Fibroblast of gingiva (primary cell): ENCODE measurements around the gene FNDC11.
"Not testable (repeated sequence)": the region's sequence is repeated elsewhere in the genome, so short reads cannot be mapped to it uniquely, and the experiment has no call there.

Experiments
- DNase-seq: peaks from one replicate; pipeline ENCODE4 v3.0.0-alpha.2; 2011; ENCODE audit warnings: low read depth

Gene FNDC11

GRCh38 chr20:63599396-63600050 lies 45.6 kb downstream of the FNDC11 start:
- DNase-seq = no peak

- not testable (repeated sequence) for DNase-seq
Observed at GRCh38 chr20:63601679-63602078, 47.7 kb downstream of the FNDC11 start.

DNA sequence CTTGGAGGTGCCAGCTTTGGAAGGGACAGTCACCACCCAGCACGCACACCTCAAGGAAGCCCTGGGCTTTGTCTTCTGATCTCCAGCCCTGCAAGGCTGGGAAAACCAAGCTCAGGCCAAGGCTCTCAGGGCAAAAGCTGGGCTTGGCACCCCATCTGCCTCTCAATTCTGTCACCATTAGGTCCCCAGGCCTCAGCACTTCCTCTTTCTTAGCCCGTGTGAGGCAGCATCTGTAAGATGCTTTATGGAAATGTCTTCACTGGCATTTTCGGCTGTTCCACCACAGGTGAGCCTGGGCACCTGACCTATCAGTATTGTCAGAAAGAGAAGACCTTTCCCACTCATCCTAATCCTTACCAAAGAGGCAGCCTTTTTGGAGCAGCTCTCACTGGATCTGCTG lies 48.4 kb downstream of the FNDC11 start:
- DNase-seq = no peak
